DMS79 treated with DMSO at 0.1 percent for 48 hours (cell line): Measurements from ENCODE around the gene SYDE1.

Experiments used
- DNase-seq: peaks from one replicate; lab custom pipeline; 2025; lab: John Stamatoyannopoulos, UW

The SYDE1 gene

GRCh38 chr19:15108845-15109767 is 1.9 kb downstream of the SYDE1 start:
- no peak for DNase-seq

GRCh38 chr19:15109768-15110417 is 2.7 kb downstream of the SYDE1 start:
- no peak for DNase-seq

- no peak for DNase-seq
Measured at GRCh38 chr19:15110418-15110815, 3.2 kb downstream of the SYDE1 start.

GRCh38 chr19:15111758-15112157 is 4.6 kb downstream of the SYDE1 start:
- no peak for DNase-seq

- no peak for DNase-seq
Measured at GRCh38 chr19:15112385-15112784, 5.2 kb downstream of the SYDE1 start.

GRCh38 chr19:15113245-15114152 is 6.3 kb downstream of the SYDE1 start:
- DNase-seq, result no peak

GRCh38 chr19:15114153-15114540 is 6.9 kb downstream of the SYDE1 start:
- DNase-seq, result no peak

GRCh38 chr19:15115080-15115479 is 7.9 kb downstream of the SYDE1 start:
- DNase-seq, result no peak

GRCh38 chr19:15115762-15116615 is 8.8 kb downstream of the SYDE1 start:
- no peak for DNase-seq

- DNase-seq, result no peak
Measured at GRCh38 chr19:15116856-15117255, 9.7 kb downstream of the SYDE1 start.

GRCh38 chr19:15118248-15118647 is 11.0 kb downstream of the SYDE1 start:
- no peak for DNase-seq

GRCh38 chr19:15118789-15119494 is 11.7 kb downstream of the SYDE1 start:
- DNase-seq, result no peak

- DNase-seq, result no peak
Measured at GRCh38 chr19:15120135-15121026, 13.2 kb downstream of the SYDE1 start.

- DNase-seq, result no peak
Measured at GRCh38 chr19:15122331-15123030, 15.3 kb downstream of the SYDE1 start.

- DNase-seq, result no peak
Measured at GRCh38 chr19:15123031-15123890, 16.1 kb downstream of the SYDE1 start.

- peak; percentile 39 for DNase-seq
Measured at GRCh38 chr19:15123900-15124299, 16.7 kb downstream of the SYDE1 start.

GRCh38 chr19:15124572-15125231 is 17.5 kb downstream of the SYDE1 start:
- DNase-seq, result no peak
